ENCODE data around the gene HEXD. TPM values are rescaled to one million over a fixed set of nuclear protein-coding genes. Genes with fewer than 3 reads are reported as not detected.
"Not testable (repeated sequence)": the region's sequence is repeated elsewhere in the genome, so short reads cannot be mapped to it uniquely, and the experiment has no call there.

Gene HEXD
- total RNA-seq, 2 donors from 2014 or later, result 31.5 to 37.6 TPM

DNA sequence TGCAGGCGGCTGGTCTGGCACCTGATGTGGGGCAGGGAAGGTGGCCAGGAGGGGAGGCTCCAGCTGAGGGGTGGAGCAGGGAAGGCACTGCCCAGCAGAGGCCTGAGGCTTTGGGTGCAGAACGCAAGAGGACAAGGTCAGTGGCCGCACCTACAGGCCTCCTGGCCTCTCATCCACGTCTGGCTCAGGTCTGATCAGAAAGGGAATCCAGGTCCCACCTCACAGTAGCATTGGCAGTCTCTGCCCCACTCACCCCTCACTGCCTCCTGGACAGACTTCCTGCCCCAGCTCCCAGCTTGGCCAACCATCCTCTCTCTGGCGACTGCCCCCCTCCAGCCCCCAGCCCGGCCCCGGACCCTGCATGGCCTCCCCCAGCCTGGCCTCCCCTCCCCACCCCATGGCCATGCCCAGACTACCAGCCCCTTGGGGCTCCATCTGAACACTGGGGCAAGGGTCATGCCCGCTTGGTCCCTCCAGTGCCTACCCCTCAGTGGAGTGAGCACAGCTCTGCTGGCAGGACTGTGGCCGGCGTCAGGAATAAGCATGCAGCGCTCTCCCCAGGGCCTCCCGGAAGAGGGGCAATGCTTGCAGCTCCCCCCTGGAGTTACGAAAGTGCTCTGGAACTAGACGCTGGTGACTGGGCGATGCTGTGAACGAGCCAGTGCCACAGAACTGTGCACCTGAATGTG, 42.0 kb upstream of the HEXD start:
- no peaks in the 10 kb centered on the region for H3K9me3 ChIP-seq (ENCODE audit: control insufficient read depth, low read length)
- H3K4me1 Mint-ChIP-seq, result no peaks in the 10 kb centered on the region
- TF ChIP-seq, protein P1, sequence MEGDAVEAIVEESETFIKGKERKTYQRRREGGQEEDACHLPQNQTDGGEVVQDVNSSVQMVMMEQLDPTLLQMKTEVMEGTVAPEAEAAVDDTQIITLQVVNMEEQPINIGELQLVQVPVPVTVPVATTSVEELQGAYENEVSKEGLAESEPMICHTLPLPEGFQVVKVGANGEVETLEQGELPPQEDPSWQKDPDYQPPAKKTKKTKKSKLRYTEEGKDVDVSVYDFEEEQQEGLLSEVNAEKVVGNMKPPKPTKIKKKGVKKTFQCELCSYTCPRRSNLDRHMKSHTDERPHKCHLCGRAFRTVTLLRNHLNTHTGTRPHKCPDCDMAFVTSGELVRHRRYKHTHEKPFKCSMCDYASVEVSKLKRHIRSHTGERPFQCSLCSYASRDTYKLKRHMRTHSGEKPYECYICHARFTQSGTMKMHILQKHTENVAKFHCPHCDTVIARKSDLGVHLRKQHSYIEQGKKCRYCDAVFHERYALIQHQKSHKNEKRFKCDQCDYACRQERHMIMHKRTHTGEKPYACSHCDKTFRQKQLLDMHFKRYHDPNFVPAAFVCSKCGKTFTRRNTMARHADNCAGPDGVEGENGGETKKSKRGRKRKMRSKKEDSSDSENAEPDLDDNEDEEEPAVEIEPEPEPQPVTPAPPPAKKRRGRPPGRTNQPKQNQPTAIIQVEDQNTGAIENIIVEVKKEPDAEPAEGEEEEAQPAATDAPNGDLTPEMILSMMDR (conservative IDR thresholded peaks at IDR 0.05), result no peak
- H3K27me3 ChIP-seq (ENCODE audit: control insufficient read depth, insufficient read depth, low read length, poor library complexity, severe bottlenecking), result peaks cover 19% of the 10 kb centered on the region
- no peaks in the 10 kb centered on the region for H3K9me3 Mint-ChIP-seq
- no peaks in the 10 kb centered on the region for H3K4me1 ChIP-seq (ENCODE audit: control insufficient read depth, insufficient read depth, low read length)
- H3K27ac Mint-ChIP-seq, result no peak overlapping the region
- no peak for DNase-seq
- H3K4me3 Mint-ChIP-seq, result no peak overlapping the region
- no peak overlapping the region for H3K4me3 ChIP-seq (ENCODE audit: low read length)
- WGBS, 2 experiments (ENCODE audit: insufficient coverage in 1 of 2, insufficient read length in 1 of 2), result 92 to 97% methylated on average over 9 to 16 of the region's 16 CpGs
- no peak overlapping the region for H3K27ac ChIP-seq (ENCODE audit: low read depth, low read length)
- no peak overlapping the region for H3K9ac ChIP-seq (ENCODE audit: extremely low read depth, low read length, poor library complexity, severe bottlenecking)
- no peaks in the 10 kb centered on the region for H3K36me3 ChIP-seq (ENCODE audit: control insufficient read depth, insufficient read depth, low read length)
- no peaks in the 10 kb centered on the region for H3K36me3 Mint-ChIP-seq (ENCODE audit: low read depth)
- H3K27me3 Mint-ChIP-seq (ENCODE audit: insufficient read depth), result peaks cover 35% of the 10 kb centered on the region

DNA sequence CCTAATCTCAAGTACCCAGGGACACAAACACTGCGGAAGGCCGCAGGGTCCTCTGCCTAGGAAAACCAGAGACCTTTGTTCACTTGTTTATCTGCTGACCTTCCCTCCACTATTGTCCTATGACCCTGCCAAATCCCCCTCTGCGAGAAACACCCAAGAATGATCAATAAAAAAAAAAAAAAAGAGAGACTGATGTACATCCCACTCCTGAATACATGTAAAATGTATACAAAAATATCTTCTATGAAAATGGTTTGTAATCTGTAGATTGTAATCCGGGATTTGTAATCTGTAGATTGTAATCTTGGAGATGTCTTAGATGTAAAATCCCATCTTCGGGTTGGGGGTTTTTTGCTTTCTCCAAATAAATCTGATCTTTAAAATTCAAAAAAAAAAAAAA, 40.9 kb upstream of the HEXD start:
- H3K4me3 Mint-ChIP-seq; H3K36me3 Mint-ChIP-seq (ENCODE audit: low read depth): not testable (repeated sequence)
- H3K27me3 Mint-ChIP-seq (ENCODE audit: insufficient read depth), result peaks cover 33% of the 10 kb centered on the region

DNA sequence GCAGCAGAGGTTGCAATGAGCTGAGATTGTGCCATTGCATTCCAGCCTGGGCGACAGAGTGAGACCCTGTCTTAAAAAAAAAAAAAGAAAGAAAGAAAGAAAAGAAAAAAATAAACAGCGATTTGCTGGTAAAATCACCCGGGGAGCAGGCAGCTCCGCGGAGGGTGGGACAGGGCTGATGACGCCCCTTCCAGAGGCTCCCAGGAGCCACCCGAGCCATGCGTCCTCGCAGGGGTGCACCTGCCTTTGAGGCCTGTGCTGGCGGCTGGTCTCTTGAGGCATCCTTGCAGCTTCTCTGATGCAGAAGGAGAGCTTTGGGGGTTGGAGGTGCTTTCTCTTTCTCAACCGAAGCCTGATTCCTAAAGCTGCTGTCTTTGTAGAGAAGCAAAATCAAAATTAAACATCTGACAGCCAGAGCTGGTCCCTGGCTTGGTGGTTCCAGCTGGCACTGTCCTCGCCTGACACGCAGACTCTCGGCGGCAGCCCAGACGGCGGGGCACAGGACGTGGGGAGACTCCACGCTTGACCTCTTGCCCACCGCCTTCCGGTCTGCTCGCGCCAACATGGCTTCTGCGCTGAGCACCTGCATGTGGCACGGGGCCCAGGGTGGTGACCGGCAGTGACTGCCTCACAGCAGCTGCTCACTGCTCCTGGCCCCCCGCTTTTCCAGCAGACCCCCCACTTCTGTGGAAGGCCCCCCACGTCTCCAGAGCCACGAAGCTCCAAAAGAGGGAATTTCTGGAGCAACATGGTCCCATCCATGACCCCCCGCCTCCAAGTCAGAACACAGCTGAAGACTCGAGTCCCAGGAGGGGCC, 40.0 kb upstream of the HEXD start:
- no peaks in the 10 kb centered on the region for H3K36me3 ChIP-seq (ENCODE audit: control insufficient read depth, insufficient read depth, low read length)
- H3K4me3 Mint-ChIP-seq, result no peak overlapping the region
- WGBS, 2 experiments (ENCODE audit: insufficient coverage in 1 of 2, insufficient read length in 1 of 2), result 94 to 95% methylated on average over 25 to 31 of the region's 31 CpGs
- H3K4me1 ChIP-seq (ENCODE audit: control insufficient read depth, insufficient read depth, low read length), result no peaks in the 10 kb centered on the region
- H3K9me3 ChIP-seq (ENCODE audit: control insufficient read depth, low read length), result no peaks in the 10 kb centered on the region
- H3K27me3 Mint-ChIP-seq (ENCODE audit: insufficient read depth), result peaks cover 25% of the 10 kb centered on the region
- H3K36me3 Mint-ChIP-seq (ENCODE audit: low read depth), result no peaks in the 10 kb centered on the region
- TF ChIP-seq, protein P1 (conservative IDR thresholded peaks at IDR 0.05), result no peak
- no peak overlapping the region for H3K27ac Mint-ChIP-seq
- H3K4me3 ChIP-seq (ENCODE audit: low read length), result no peak overlapping the region
- H3K9ac ChIP-seq (ENCODE audit: extremely low read depth, low read length, poor library complexity, severe bottlenecking), result no peak overlapping the region
- H3K9me3 Mint-ChIP-seq, result no peaks in the 10 kb centered on the region
- H3K4me1 Mint-ChIP-seq, result no peaks in the 10 kb centered on the region
- peaks cover under 1% of the 10 kb centered on the region for H3K27me3 ChIP-seq (ENCODE audit: control insufficient read depth, insufficient read depth, low read length, poor library complexity, severe bottlenecking)
- DNase-seq, result no peak
- no peak overlapping the region for H3K27ac ChIP-seq (ENCODE audit: low read depth, low read length)

More for the DNA sequence above, 40.9 kb upstream of the HEXD start:
- WGBS, 2 experiments (ENCODE audit: insufficient coverage in 1 of 2, insufficient read length in 1 of 2), result 100% methylated on average over 1 of the region's 5 CpGs; no CpG with 5 or more reads in 1 of the 2 experiments
- H3K27ac Mint-ChIP-seq; H3K27me3 ChIP-seq (ENCODE audit: control insufficient read depth, insufficient read depth, low read length, poor library complexity, severe bottlenecking); H3K4me1 ChIP-seq (ENCODE audit: control insufficient read depth, insufficient read depth, low read length); DNase-seq; H3K9me3 ChIP-seq (ENCODE audit: control insufficient read depth, low read length); H3K9me3 Mint-ChIP-seq; H3K27ac ChIP-seq (ENCODE audit: low read depth, low read length); H3K4me3 ChIP-seq (ENCODE audit: low read length); H3K4me1 Mint-ChIP-seq; H3K36me3 ChIP-seq (ENCODE audit: control insufficient read depth, insufficient read depth, low read length); H3K9ac ChIP-seq (ENCODE audit: extremely low read depth, low read length, poor library complexity, severe bottlenecking): not testable (repeated sequence)
